ENCODE data around the gene UTP15. TPM values are rescaled to one million over a fixed set of nuclear protein-coding genes. Genes with fewer than 3 reads are reported as not detected.
A peak's percentile ranks its signal among the peaks of the same experiment; 100 is the strongest.

Gene UTP15
- total RNA-seq, 1 donor from 2014 or later: 20.9 TPM

- TF ChIP-seq POLR2AphosphoS5 (IDR thresholded peaks at IDR 0.05; ENCODE audit: insufficient read depth in 1 of 2, low read depth in 1 of 2) (peak in 1 of 2 donors; percentile 41), POLR2A (IDR thresholded peaks at IDR 0.05) (peak in 1 of 2 donors; percentile 21), CTCF (IDR thresholded peaks at IDR 0.05) (no peak)
- Histone ChIP-seq H3K27ac (peak within 1 kb of the TSS; percentile 64), H3K9me3 (no peaks in the 10 kb centered on the region), H3K27me3 (no peaks in the 10 kb centered on the region), H3K36me3 (no peaks in the 10 kb centered on the region), H3K4me1 (peaks cover 7% of the 10 kb centered on the region), H3K4me3 (peak within 1 kb of the TSS; percentile 63 to 74)
- intact Hi-C loops (cut with DNase I): no loop called here
- DNase-seq (ENCODE audit: extremely low spot score in 2 of 2): no peak
Observed at GRCh38 chr5:73625944-73626811, 60.6 kb downstream of the UTP15 start, which contains the start of gene ARHGEF28. TSS of gene ARHGEF28 (plus strand) at chr5:73626196. CDS start at chr5:73684852, 58,656 bp downstream.

DNA sequence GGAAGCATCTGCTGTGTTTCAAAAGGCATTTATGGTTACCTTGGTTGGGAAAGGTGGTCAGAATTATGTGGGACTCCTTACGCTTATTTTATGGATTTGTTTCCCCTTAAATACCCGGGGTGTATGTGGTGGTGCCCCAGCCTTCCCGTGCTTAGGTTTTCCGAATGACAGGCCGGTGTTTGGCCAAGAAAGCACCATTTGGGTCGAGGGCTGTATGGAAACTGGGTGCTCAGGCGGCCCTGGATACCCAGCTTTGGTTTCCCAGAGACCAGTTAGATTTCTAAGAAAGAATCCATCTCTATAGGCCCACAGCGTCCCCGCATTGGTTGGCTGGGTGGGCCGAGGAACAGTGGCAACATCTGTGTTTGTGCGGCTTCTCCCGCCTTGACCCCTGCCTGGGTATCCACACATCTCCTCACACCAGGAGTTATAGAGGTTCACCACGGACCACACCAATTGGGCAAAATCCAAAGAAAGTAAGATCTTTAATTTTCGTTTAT lies 61.3 kb downstream of the UTP15 start:
- H3K27ac ChIP-seq: peak overlapping the region; percentile 64
- peak overlapping the region; percentile 63 to 74 for H3K4me3 ChIP-seq
- H3K9me3 ChIP-seq: no peaks in the 10 kb centered on the region
- no peaks in the 10 kb centered on the region for H3K36me3 ChIP-seq
- intact Hi-C loops (cut with DNase I): no loop called here
- H3K27me3 ChIP-seq: no peaks in the 10 kb centered on the region
- TF ChIP-seq POLR2A (IDR thresholded peaks at IDR 0.05): no peak
- TF ChIP-seq POLR2AphosphoS5 (IDR thresholded peaks at IDR 0.05; ENCODE audit: insufficient read depth in 1 of 2, low read depth in 1 of 2): no peak
- no peak for TF ChIP-seq CTCF (IDR thresholded peaks at IDR 0.05)
- no peak for DNase-seq (ENCODE audit: extremely low spot score in 2 of 2)
- peaks cover 7% of the 10 kb centered on the region for H3K4me1 ChIP-seq

- no peak overlapping the region for H3K4me3 ChIP-seq
- no peaks in the 10 kb centered on the region for H3K27me3 ChIP-seq
- H3K9me3 ChIP-seq: no peaks in the 10 kb centered on the region
- intact Hi-C loops (cut with DNase I): no loop called here
- no peaks in the 10 kb centered on the region for H3K36me3 ChIP-seq
- no peak overlapping the region for H3K27ac ChIP-seq
- peaks cover 7% of the 10 kb centered on the region for H3K4me1 ChIP-seq
- DNase-seq (ENCODE audit: extremely low spot score in 2 of 2): no peak
- TF ChIP-seq POLR2AphosphoS5 (IDR thresholded peaks at IDR 0.05; ENCODE audit: insufficient read depth in 1 of 2, low read depth in 1 of 2): no peak
- TF ChIP-seq CTCF (IDR thresholded peaks at IDR 0.05): no peak
- no peak for TF ChIP-seq POLR2A (IDR thresholded peaks at IDR 0.05)
Observed at GRCh38 chr5:73629456-73629855, 63.9 kb downstream of the UTP15 start.

- no peak for TF ChIP-seq CTCF (IDR thresholded peaks at IDR 0.05)
- TF ChIP-seq POLR2AphosphoS5 (IDR thresholded peaks at IDR 0.05; ENCODE audit: insufficient read depth in 1 of 2, low read depth in 1 of 2): no peak
- no peak for TF ChIP-seq POLR2A (IDR thresholded peaks at IDR 0.05)
- intact Hi-C loops (cut with DNase I): no loop called here
Observed at GRCh38 chr5:73630765-73631164, 65.2 kb downstream of the UTP15 start.

DNA sequence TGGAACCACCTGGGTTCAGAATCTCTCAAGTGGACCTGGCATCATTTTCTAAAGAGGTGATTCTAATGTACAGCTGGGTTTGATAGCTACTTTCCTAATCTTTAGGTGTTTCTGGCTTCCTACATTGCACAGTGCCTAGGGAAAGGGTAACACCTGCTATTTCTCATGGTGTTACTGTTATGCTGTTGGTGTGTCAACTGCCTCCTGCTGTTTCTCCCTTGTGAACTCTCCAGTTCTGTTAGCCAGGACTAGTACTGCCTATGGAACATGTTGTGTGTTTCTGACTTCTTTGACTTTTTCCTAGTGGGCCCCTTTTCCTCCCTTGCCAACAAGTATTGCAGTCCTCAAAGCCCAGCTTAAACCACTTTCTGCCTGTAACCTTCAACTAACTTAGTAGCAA lies 66.0 kb downstream of the UTP15 start:
- DNase-seq (ENCODE audit: extremely low spot score in 2 of 2): no peak
- TF ChIP-seq CTCF (IDR thresholded peaks at IDR 0.05) (no peak), POLR2A (IDR thresholded peaks at IDR 0.05) (no peak), POLR2AphosphoS5 (IDR thresholded peaks at IDR 0.05; ENCODE audit: insufficient read depth in 1 of 2, low read depth in 1 of 2) (no peak)
- Histone ChIP-seq H3K9me3 (no peaks in the 10 kb centered on the region), H3K36me3 (no peaks in the 10 kb centered on the region), H3K4me3 (no peak overlapping the region), H3K27ac (no peak overlapping the region), H3K4me1 (no peaks in the 10 kb centered on the region), H3K27me3 (no peaks in the 10 kb centered on the region)
- intact Hi-C loops (cut with DNase I): no loop called here

More at GRCh38 chr5:73630765-73631164, 65.2 kb downstream of the UTP15 start:
- Histone ChIP-seq H3K36me3 (no peaks in the 10 kb centered on the region), H3K27ac (no peak overlapping the region), H3K9me3 (no peaks in the 10 kb centered on the region), H3K27me3 (no peaks in the 10 kb centered on the region), H3K4me3 (no peak overlapping the region), H3K4me1 (no peaks in the 10 kb centered on the region)
- no peak for DNase-seq (ENCODE audit: extremely low spot score in 2 of 2)
